GM11168 (cell line): ENCODE data around the gene KLHDC2.
"Not testable (repeated sequence)": the region's sequence is repeated elsewhere in the genome, so short reads cannot be mapped to it uniquely, and the experiment has no call there.

Source experiments
- in situ Hi-C: fragments of 300-500 bp; cut with MboI; formaldehyde crosslinking; loops from one replicate; pipeline ENCODE4 v1.12.0; 2022; ENCODE audit warnings: low sequenced_read_pairs; ENCODE audit not compliant: unreplicated experiment

The KLHDC2 gene

DNA sequence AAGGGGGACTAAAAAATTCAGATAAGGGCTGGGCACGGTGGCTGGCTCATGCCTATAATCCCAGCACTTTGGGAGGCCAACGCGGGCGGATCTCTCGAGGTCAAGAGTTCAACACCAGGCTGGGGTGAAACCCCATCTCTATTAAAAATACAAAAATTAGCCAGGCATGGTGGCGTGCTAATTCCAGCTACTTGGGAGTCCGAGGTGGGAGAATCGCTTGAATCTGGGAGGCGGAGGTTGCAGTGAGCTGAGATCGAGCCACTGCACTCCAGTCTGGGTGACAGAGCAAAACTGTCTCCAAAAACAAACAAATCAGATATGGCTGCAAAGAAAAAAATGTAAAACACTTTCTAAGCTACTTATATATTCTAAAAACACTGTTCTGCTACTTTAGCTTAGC lies 3.7 kb downstream of the KLHDC2 start:
- in situ Hi-C loops: not testable (repeated sequence)

DNA sequence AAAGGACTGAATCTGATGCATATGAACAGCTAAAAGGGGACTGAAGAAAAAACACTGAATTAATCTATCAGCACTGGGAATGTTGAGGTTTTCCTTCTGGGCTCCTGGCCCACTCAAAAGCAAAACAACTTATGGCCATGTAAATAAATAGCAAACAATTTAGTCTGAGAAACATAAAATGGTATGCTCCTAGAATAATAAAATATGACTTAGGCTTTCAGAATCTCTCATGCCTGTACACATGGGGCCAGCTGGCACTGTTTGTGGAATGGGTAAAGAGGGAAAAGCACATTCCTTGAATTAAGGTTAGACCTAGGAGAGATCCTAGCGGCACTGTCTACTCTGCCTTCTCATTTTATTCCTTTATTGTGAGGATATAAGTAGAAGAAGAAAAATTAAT lies 6.2 kb downstream of the KLHDC2 start:
- in situ Hi-C loops: no loop called here

DNA sequence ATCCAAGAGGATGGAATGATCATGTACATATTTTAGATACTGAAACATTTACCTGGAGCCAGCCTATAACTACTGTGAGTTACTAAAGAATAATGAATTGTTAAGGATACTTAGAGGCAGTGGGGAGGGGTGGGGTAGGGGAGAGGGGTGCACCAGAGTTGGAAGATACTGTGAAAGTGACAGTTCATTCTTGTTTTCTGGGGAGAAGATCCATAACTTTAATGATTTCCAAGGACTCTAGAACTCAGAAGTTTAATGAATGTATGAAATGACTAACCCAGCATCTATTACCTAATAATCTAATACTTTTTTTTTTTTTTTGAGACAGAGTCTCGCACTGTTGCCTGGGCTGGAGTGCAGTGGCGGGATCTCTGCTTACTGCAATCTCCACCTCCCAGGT lies 10.5 kb downstream of the KLHDC2 start:
- in situ Hi-C loops: no loop called here

DNA sequence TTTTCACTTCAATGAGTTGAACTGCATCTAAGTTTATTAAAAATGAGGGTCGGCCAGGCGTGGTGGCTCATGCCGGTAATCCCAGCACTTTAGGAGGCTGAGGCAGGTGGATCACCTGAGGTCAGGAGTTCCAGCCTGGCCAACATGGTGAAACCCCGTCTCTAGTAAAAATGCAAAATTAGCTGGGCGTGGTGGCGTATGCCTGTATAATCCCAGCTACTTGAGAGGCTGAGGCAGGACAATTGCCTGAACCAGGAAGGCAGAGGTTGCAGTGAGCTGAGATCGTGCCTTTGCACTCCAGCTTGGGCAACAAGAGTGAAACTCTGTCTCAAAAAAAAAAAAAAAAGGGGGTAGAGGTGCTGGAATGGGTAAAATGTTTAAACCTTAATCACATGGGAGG lies 13.1 kb downstream of the KLHDC2 start:
- in situ Hi-C loops: not testable (repeated sequence)

DNA sequence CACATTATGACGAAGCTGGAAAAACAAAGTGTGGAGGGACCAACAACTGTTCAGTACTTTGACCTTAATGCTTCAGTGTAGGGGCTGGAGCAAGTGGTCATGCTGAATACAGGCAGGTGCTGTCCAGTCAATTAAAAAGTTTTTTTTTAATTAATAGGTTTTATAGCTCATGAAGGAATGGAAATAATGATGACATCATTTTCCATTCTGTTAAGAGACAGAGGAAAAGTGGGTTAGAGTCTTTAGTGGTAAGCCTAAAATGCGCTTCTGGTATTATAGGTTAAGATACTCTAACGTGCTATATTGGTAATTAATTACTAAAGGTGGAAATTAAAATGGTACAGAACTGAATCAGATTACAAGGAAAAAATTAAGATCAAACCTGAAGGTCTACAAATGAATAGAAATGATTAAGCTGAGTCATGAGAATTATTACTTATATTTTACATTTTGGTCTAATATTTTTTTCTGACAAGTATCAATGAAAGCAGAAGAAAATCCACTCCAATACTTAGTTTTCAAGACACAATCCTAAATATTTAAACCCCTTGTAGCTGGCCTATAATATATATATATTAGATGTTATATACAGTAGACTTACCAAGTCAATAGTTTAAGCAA lies 15.6 kb downstream of the KLHDC2 start:
- in situ Hi-C loops: no loop called here

DNA sequence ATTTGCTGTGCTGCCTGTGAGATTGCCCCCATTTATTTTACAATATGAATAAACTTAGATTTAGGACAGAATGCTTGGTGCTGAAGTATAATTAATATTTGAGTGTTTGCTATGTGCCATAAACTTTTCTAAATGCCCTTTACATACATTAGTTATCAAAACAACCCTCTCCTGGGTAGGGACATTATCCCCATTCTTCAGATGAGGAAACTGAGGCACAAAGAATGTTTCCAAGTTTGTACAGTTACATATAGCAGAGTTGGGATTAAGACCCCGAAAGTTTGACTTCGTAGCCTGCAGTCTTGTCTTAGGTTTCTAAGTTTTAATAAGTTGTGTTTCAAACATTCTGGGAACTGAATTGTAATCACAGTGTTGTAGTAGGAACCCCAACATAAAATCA lies 18.4 kb downstream of the KLHDC2 start:
- in situ Hi-C loops: no loop called here

DNA sequence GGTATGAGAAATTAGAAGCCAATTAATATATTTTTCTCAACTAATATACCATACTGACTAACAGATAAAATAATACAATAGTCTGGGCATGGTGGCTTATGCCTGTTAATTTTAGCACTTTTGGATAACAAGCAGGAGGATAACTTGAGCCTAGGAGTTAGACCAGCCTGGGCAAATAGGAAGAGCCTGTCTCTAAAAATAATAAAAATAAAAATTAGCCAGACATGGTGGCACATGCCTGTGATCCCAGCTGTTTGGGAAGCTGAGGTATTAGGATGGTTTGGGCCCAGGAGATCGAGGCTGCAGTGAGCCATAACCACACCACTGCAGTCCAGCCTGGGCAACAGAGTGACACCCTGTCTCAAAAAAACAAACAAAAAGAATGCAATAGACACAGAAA lies 24.7 kb downstream of the KLHDC2 start:
- in situ Hi-C loops: no loop called here

DNA sequence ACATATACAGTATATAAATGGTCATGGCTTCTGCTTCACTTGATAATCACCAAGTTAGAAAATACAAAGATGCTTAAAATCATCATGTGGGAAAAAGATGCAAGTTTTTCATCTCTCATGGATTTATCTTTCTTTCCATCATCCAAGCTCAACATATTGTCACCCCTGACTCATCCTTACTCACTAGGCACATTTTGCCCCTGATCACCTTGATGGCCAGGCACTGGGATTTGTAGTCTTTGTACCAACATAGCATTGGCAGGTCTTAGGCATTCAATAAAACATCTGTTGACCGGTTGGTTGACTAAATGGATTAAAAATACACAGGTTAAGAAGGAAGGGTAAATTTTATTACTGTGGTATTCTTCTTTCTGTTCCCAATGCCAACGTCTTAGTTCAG lies 28.1 kb downstream of the KLHDC2 start:
- in situ Hi-C loops: no loop called here

DNA sequence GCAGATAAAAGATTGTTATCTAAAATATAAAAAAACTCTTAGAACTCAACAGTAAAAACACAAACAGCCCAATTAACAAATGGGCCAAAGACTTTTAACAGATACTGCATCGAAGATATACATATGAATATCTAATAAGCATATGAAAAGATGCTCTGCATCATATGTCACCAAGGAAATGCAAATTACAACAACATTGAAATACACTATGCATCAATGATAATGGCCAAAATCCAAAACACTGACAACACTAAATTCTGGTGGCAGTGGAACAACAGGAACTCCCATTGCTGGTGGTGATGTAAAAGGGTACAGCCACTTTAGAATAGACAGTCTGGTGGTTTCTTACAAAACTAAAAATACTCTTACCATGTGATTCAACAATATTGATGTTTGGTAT lies 40.8 kb downstream of the KLHDC2 start:
- in situ Hi-C loops: no loop called here

DNA sequence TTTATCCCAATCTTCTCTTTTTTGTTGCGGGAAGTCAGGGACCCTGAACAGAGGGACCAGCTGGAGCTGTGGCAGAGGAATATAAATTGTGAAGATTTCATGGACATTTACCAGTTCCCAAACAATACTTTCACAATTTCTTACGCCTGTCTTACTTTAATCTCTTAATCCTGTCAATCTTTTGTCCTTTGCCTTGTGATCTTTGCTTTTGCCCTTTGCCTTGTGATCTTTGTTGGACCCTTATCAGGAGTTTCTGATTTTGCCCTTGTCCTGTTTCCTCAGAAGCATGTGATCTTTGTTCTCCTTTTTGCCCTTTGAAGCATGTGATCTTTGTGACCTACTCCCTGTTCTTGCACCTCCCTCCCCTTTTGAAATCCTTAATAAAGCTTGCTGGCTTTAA lies 48.2 kb downstream of the KLHDC2 start:
- in situ Hi-C loops: not testable (repeated sequence)

DNA sequence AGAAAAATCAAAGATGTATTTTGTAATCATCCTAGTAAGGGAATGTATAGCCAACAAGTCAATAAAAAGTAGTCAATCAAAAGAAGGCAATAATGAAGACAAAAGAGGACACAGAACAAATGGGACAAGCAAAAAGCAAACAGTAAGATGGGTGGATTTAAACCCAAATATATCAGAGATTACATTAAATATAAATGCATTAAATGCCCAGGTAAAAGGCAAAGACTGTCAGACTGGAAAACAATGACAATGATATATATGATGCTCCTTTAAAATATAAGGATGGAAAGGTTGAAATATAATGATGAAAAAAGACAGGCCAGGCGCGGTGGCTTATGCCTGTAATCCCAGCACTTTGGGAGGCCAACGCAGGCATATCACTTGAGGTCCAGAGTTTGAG lies 48.9 kb downstream of the KLHDC2 start:
- in situ Hi-C loops: no loop called here

DNA sequence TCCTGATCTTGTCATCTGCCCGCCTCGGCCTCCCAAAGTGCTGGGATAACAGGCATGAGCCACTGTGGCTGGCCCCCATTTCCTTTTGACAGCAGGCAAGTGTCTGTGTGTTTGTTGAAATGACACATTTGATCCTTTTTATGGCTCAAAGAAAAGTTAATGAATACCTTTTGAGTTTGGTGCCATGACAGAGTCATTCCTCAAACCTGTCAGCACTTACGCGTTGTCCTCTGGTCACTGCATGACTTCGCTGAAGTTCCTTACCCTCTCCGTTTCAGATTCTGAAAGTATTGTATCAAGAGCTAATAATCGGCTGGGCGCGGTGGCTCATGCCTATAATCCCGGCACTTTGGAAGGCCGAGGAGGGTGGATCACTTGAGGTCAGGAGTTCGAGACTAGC lies 52.2 kb downstream of the KLHDC2 start:
- in situ Hi-C loops: no loop called here

DNA sequence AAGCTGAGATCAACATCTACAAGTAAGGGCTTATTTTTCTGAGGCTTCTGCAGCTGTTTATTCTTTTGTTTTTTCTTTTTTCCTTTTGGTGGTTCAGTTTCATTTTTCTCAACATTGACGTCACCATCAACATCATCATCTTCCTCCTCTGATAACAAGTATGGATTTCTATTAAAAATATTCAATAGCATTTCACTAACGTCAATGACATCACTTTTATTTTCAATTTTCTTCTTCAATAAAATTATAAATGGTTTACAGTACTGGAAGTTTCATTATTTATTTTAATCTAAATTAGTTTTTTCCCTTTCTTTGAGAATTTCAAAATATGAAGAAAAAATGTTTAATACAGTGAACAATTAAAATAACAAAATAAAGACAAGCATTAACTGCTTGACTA lies 60.7 kb downstream of the KLHDC2 start:
- in situ Hi-C loops: no loop called here
